H1 (cell line): ENCODE measurements around the gene AGBL1. TPM values are rescaled to one million over a fixed set of nuclear protein-coding genes. Genes with fewer than 3 reads are reported as not detected.

Source experiments
- CTCF ChIA-PET: fragments of 300-600 bp; sonication (Branson Sonifier 250); formaldehyde crosslinking; loops from one replicate; lab custom pipeline; 2021; ENCODE audit not compliant: partially characterized antibody; lab: Charles Lee
- POLR2A ChIA-PET: fragments of 300-600 bp; sonication (Branson Sonifier 250); formaldehyde crosslinking; loops from one replicate; lab custom pipeline; 2021; ENCODE audit warnings: inconsistent platforms; ENCODE audit not compliant: partially characterized antibody; lab: Charles Lee
- DNase-seq, 2 experiments: peaks; one replicate each; pipeline versions ENCODE4 v3.0.0 to v3.0.0-alpha.2; 2010 to 2022; ENCODE audit warnings: low spot score in 2 of 2, low read depth in 1 of 2, mixed read lengths in 1 of 2
- FAIRE-seq: peaks from 2 replicates; lab custom pipeline; 2011; peaks lifted over from hg19 to GRCh38; lab: Jason Lieb, UNC
- H2AFZ ChIP-seq: 2 replicates; pipeline ENCODE4 v1.8.1; 2012; ENCODE audit warnings: low read length, inconsistent platforms
- H2AK5ac ChIP-seq: 2 replicates; pipeline ENCODE4 v1.6.1; 2013; ENCODE audit warnings: low read depth, low read length
- H2BK120ac ChIP-seq: replicated peaks from 2 replicates; pipeline ENCODE3; 2013; ENCODE audit warnings: low read depth, low read length, inconsistent platforms
- H2BK12ac ChIP-seq: 2 replicates; pipeline ENCODE4 v1.6.1; 2013; ENCODE audit warnings: low read depth, low read length
- H2BK15ac ChIP-seq: 2 replicates; pipeline ENCODE4 v1.6.1; 2013; ENCODE audit warnings: low read length
- H2BK20ac ChIP-seq: 2 replicates; pipeline ENCODE4 v1.6.1; 2013; ENCODE audit warnings: low read length
- H2BK5ac ChIP-seq: 2 replicates; pipeline ENCODE4 v1.6.1; 2013; ENCODE audit warnings: low read depth, low read length
- H3K14ac ChIP-seq: 2 replicates; pipeline ENCODE4 v1.6.1; 2013; ENCODE audit warnings: inconsistent platforms; ENCODE audit not compliant: insufficient read length
- H3K18ac ChIP-seq: 2 replicates; pipeline ENCODE4 v1.6.1; 2013; ENCODE audit warnings: low read length; ENCODE audit errors: extremely low read depth
- H3K23ac ChIP-seq: 2 replicates; pipeline ENCODE4 v1.6.1; 2013; ENCODE audit warnings: inconsistent platforms; ENCODE audit not compliant: insufficient read length
- H3K23me2 ChIP-seq: 2 replicates; pipeline ENCODE4 v1.6.1; 2013; ENCODE audit warnings: low read depth, low read length
- H3K27ac ChIP-seq: 2 replicates; pipeline ENCODE4 v1.6.1; 2011; ENCODE audit warnings: low read depth, low read length, inconsistent platforms
- H3K27me3 ChIP-seq, 4 experiments: replicated peaks in 1 of 4; 1 replicate in 1 of 4; 2 replicates in 3 of 4; pipeline versions ENCODE4 v1.6.1 to v1.8.1; 2011 to 2013; ENCODE audit warnings: low read length in 3 of 4, mild to moderate bottlenecking in 3 of 4, inconsistent platforms in 2 of 4, mixed read lengths in 2 of 4, moderate library complexity in 1 of 4; ENCODE audit not compliant: control insufficient read depth in 3 of 4, insufficient read depth in 3 of 4; ENCODE audit errors: extremely low read depth in 1 of 4
- H3K36me3 ChIP-seq, 4 experiments: 2 replicates each; pipeline versions ENCODE4 v1.6.1 to v1.8.1; 2011 to 2013; ENCODE audit warnings: mild to moderate bottlenecking in 4 of 4, low read length in 3 of 4, moderate library complexity in 2 of 4, control low read depth in 1 of 4, inconsistent platforms in 1 of 4; ENCODE audit not compliant: insufficient read depth in 4 of 4, control insufficient read depth in 2 of 4
- H3K4ac ChIP-seq: replicated peaks from 2 replicates; pipeline ENCODE3; 2013; ENCODE audit warnings: low read length, low read depth, mixed read lengths, inconsistent platforms; ENCODE audit not compliant: insufficient read length
- H3K4me1 ChIP-seq, 4 experiments: replicated peaks in 1 of 4; 1 replicate in 1 of 4; 2 replicates in 3 of 4; pipeline versions ENCODE4 v1.6.1 to v1.8.1; 2011 to 2013; ENCODE audit warnings: low read length in 3 of 4, inconsistent platforms in 2 of 4, mixed read lengths in 1 of 4; ENCODE audit not compliant: insufficient read depth in 4 of 4, control insufficient read depth in 3 of 4
- H3K4me2 ChIP-seq, 2 experiments: 2 replicates each; pipeline versions ENCODE4 v1.6.1 to v1.8.1; 2011 to 2013; ENCODE audit warnings: low read depth in 2 of 2, low read length in 2 of 2, control low read depth in 1 of 2, inconsistent platforms in 1 of 2, mild to moderate bottlenecking in 1 of 2; ENCODE audit not compliant: insufficient read depth in 1 of 2
- H3K4me3 ChIP-seq, 4 experiments: fragments of 200-600, 300-600 bp in 1 of 4; sonication (generic), shearing (Covaris generic), sonication (Bioruptor Twin) in 1 of 4; 2 replicates each; pipeline versions ENCODE4 v1.5.1 to v1.8.1; 2011 to 2016; ENCODE audit warnings: low read length in 4 of 4, low read depth in 3 of 4, control low read depth in 2 of 4, inconsistent platforms in 2 of 4, mild to moderate bottlenecking in 2 of 4, mixed read lengths in 1 of 4, moderate library complexity in 1 of 4; ENCODE audit not compliant: insufficient read depth in 2 of 4; ENCODE audit errors: extremely low read depth in 1 of 4
- H3K56ac ChIP-seq: replicated peaks from 2 replicates; pipeline ENCODE3; 2013; ENCODE audit warnings: low read depth, mild to moderate bottlenecking, mixed read lengths, low read length, inconsistent platforms; ENCODE audit not compliant: insufficient read length
- H3K79me1 ChIP-seq: 2 replicates; pipeline ENCODE4 v1.6.1; 2013; ENCODE audit warnings: low read depth, low read length, control low read depth
- H3K79me2 ChIP-seq, 2 experiments: 2 replicates each; pipeline versions ENCODE4 v1.6.1 to v1.8.1; 2012 to 2013; ENCODE audit warnings: low read length in 2 of 2, mild to moderate bottlenecking in 2 of 2, inconsistent platforms in 1 of 2; ENCODE audit not compliant: insufficient read depth in 2 of 2, control insufficient read depth in 1 of 2
- H3K9ac ChIP-seq, 4 experiments: replicated peaks in 1 of 4; 1 replicate in 1 of 4; 2 replicates in 3 of 4; pipeline versions ENCODE4 v1.6.1 to v1.8.1; 2011 to 2013; ENCODE audit warnings: low read depth in 3 of 4, low read length in 3 of 4, control low read depth in 2 of 4, mild to moderate bottlenecking in 2 of 4, moderate library complexity in 2 of 4, inconsistent platforms in 1 of 4; ENCODE audit errors: extremely low read depth in 1 of 4
- H3K9me3 ChIP-seq, 2 experiments: 2 replicates each; pipeline versions ENCODE4 v1.6.1 to v1.8.1; 2012 to 2013; ENCODE audit warnings: mild to moderate bottlenecking in 2 of 2, moderate library complexity in 2 of 2, control low read depth in 1 of 2, inconsistent platforms in 1 of 2, low read depth in 1 of 2, low read length in 1 of 2, mixed read lengths in 1 of 2; ENCODE audit not compliant: insufficient read depth in 2 of 2
- H4K20me1 ChIP-seq, 2 experiments: replicated peaks in 1 of 2; 2 replicates each; pipeline versions ENCODE3 to v1.8.1; 2011 to 2013; ENCODE audit warnings: inconsistent platforms in 2 of 2, low read length in 2 of 2, mild to moderate bottlenecking in 1 of 2; ENCODE audit not compliant: insufficient read depth in 2 of 2, control insufficient read depth in 1 of 2
- H4K5ac ChIP-seq: 2 replicates; pipeline ENCODE4 v1.6.1; 2013; ENCODE audit warnings: low read length, low read depth, mixed read lengths, inconsistent platforms; ENCODE audit not compliant: insufficient read length
- H4K8ac ChIP-seq: 2 replicates; pipeline ENCODE4 v1.8.0; 2013; ENCODE audit warnings: mild to moderate bottlenecking, moderate library complexity, low read length, inconsistent platforms; ENCODE audit not compliant: insufficient read depth; ENCODE audit errors: extremely low read depth
- H4K91ac ChIP-seq: replicated peaks from 2 replicates; pipeline ENCODE3; 2013; ENCODE audit warnings: low read length, mixed read lengths, inconsistent platforms; ENCODE audit not compliant: insufficient read length
- EP300 ChIP-seq, 2 experiments: IDR thresholded peaks; 1 replicate in 1 of 2; 2 replicates in 1 of 2; pipeline ENCODE4 v1.6.1; 2011 to 2012; ENCODE audit warnings: low read depth in 2 of 2, low read length in 2 of 2, mild to moderate bottlenecking in 2 of 2, borderline replicate concordance in 1 of 2, inconsistent platforms in 1 of 2, moderate library complexity in 1 of 2
- HDAC2 ChIP-seq, 2 experiments: fragments of 300-600 bp in 1 of 2; sonication (generic) in 1 of 2; IDR thresholded peaks; 2 replicates each; pipeline ENCODE4 v1.6.1; 2011 to 2012; ENCODE audit warnings: low read depth in 2 of 2, low read length in 2 of 2, mild to moderate bottlenecking in 2 of 2, moderate library complexity in 2 of 2, borderline replicate concordance in 1 of 2, inconsistent platforms in 1 of 2
- JUND ChIP-seq: IDR thresholded peaks from 2 replicates; pipeline ENCODE4 v1.6.1; 2011; ENCODE audit warnings: mild to moderate bottlenecking, improper control_type of control experiment, low read length
- KDM5A ChIP-seq: fragments of 200-600 bp; IDR thresholded peaks from 2 replicates; pipeline ENCODE4 v1.7.1; 2012; ENCODE audit warnings: mild to moderate bottlenecking, low read length, inconsistent platforms, mixed read lengths
- RAD21 ChIP-seq, 2 experiments: IDR thresholded peaks in 1 of 2; conservative IDR thresholded peaks in 1 of 2; 2 replicates each; pipeline ENCODE4 v1.6.1; 2011; ENCODE audit warnings: low read depth in 2 of 2, low read length in 2 of 2, improper control_type of control experiment in 1 of 2, inconsistent platforms in 1 of 2, mild to moderate bottlenecking in 1 of 2, moderate library complexity in 1 of 2
- SAP30 ChIP-seq: fragments of 300-600 bp; sonication (generic); IDR thresholded peaks from 2 replicates; pipeline ENCODE4 v1.7.1; 2012; ENCODE audit warnings: low read length, moderate library complexity, mild to moderate bottlenecking, inconsistent platforms; ENCODE audit not compliant: insufficient read depth, insufficient replicate concordance
- TAF7 ChIP-seq: optimal IDR thresholded peaks from 2 replicates; pipeline ENCODE3; 2011; ENCODE audit warnings: low read depth, mild to moderate bottlenecking, inconsistent platforms, low read length, moderate library complexity, borderline replicate concordance
- TEAD4 ChIP-seq: IDR thresholded peaks from 2 replicates; pipeline ENCODE4 v1.6.1; 2012; ENCODE audit warnings: low read depth, low read length, inconsistent platforms, mixed read lengths
- WGBS, 2 experiments: shearing (Covaris generic) in 1 of 2; methylation state at CpG; one replicate each; pipeline versions ENCODE4 v1.1.6 to v1.1.7; 2013 to 2015; ENCODE audit warnings: low lambda C conversion rate in 2 of 2, mixed read lengths in 2 of 2, inconsistent platforms in 1 of 2, low coverage in 1 of 2, missing lambda C conversion rate in 1 of 2; ENCODE audit not compliant: insufficient replicate concordance in 2 of 2, insufficient coverage in 1 of 2, insufficient read length in 1 of 2; ENCODE audit errors: extremely low coverage in 1 of 2, missing lambda C conversion rate in 1 of 2; 5-methylcytosine and 5-hydroxymethylcytosine counted together
- polyA plus RNA-seq, 7 experiments: library from polyadenylated mRNA; depleted of rRNA in 3 of 7; stranded (reverse) in 5 of 7; unstranded in 2 of 7; fragments of >200 nt in 5 of 7; fragments of 200-250 nt in 2 of 7; gene quantifications; 1 replicate in 5 of 7; 2 replicates in 1 of 7; 4 replicates in 1 of 7; pipeline versions ENCODE4 v1.2.1 to v1.2.3, GENCODE V29; 2011 to 2013; ENCODE audit warnings: missing spikeins in 2 of 7, mixed read lengths in 2 of 7
- total RNA-seq: library from RNA; stranded (reverse); fragmentation: NEBNext Ultra II Directional; extraction: Animal tissue kit (Norgen Biotek cat#: 25700); gene quantifications from 2 replicates; pipeline ENCODE4 v1.2.1, GENCODE V29; 2021

Gene AGBL1
- total and polyA plus RNA-seq, 2 of the 8 experiments (the other 6 are each of a cell fraction or from before 2014, with no cell fraction given), result not detected

DNA sequence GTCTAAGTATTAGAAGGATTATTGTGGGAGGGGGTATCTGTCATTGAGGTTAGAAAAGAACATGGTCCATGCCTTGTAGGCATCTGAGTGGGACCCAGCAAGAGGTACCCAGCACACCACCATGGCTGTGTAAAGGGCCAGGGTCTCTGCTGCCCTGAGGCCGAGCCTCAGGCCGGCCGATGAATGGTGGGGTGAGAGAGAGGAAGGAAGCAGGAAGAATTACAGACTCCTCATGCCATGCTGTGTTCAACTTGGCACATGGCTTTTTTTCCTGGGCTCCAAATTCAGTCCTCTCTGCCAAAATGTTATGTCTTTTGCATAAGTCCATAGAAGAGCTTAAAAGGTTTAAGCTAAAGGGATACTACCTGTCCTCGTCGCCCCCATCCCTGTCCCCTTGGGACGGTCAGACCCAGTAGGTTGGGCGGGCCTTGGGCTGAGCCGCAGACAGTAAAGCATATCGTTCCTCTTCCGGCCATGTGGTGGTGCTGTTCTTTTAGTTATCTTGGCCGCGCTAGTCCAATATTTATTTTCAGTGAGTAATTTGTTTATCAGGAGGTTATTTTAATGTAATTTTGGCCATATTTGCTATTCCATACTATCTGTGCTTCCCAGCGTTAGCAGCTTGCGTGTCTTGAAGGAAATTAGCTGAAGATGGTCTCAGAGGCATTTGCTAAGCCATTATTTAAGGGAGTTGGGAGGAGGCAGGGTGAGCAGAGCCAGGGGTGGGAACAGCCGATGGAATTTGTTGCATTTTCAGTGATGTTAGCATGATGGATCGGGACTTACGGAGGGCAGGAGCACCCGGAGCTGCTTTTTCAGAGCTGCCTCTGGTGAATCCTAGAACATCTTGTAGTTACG is 152.4 kb downstream of the AGBL1 start:
- CTCF ChIA-PET, result interaction anchor here (0.6 to 4.0 kb wide), 49 partner anchors 8 to 644 kb away, joined by 3 to 38 read pairs (median 3); no protein-coding TSS in a partner anchor
- Histone ChIP-seq H4K91ac (no peak overlapping the region), H4K8ac (no peak overlapping the region), H3K9me3 (no peaks in the 10 kb centered on the region), H3K79me1 (no peaks in the 10 kb centered on the region), H3K9ac (no peak overlapping the region), H3K4me2 (peak overlapping the region; percentile 26 to 56), H3K14ac (no peak overlapping the region), H2BK12ac (0 out of 2 replicates have a peak overlapping the region, but pooled peaks have one; percentile 3), H2BK120ac (peak overlapping the region; percentile 16), H3K4me1 (peaks cover 8 to 14% (median 11%) of the 10 kb centered on the region in 4 experiments), H4K5ac (no peak overlapping the region), H2AK5ac (no peak overlapping the region), H3K56ac (no peak overlapping the region), H3K36me3 (no peaks in the 10 kb centered on the region), H3K23me2 (no peaks in the 10 kb centered on the region), H4K20me1 (no peaks in the 10 kb centered on the region), H2BK20ac (no peak overlapping the region), H3K4me3 (peak overlapping the region in 1 of 4 experiments; percentile 45; a peak in 3 of 8 replicates), H3K27me3 (no peaks in the 10 kb centered on the region; a peak in 1 of 7 replicates), H2AFZ (peak overlapping the region; percentile 95), H3K79me2 (no peaks in the 10 kb centered on the region), H3K27ac (no peak overlapping the region), H3K23ac (no peak overlapping the region), H2BK15ac (no peak overlapping the region), H2BK5ac (no peak overlapping the region), H3K18ac (peak overlapping the region; percentile 41; the same call in 1 of the 2 replicates), H3K4ac (no peak overlapping the region)
- 28% methylated on average over 19 of the region's 19 CpGs; no CpG with 5 or more reads in 1 of the 2 experiments for WGBS, 2 experiments
- FAIRE-seq (peak; percentile 65), DNase-seq (peak in 1 of 2 experiments; percentile 66)
- POLR2A ChIA-PET, result no interaction called here
- TF ChIP-seq SAP30, result no peak
- peak in 1 of 2 experiments; percentile 22; a peak in 1 of 3 replicates for TF ChIP-seq EP300 (IDR thresholded peaks at IDR 0.05; ENCODE audit: borderline replicate concordance in 1 of 2, low read depth in 2 of 2, low read length in 2 of 2)
- no peak for TF ChIP-seq KDM5A
- no peak for TF ChIP-seq HDAC2 (IDR thresholded peaks at IDR 0.05; ENCODE audit: borderline replicate concordance in 1 of 2, low read depth in 2 of 2, low read length in 2 of 2)
- TF ChIP-seq JUND, result peak; percentile 25; the same call in 1 of the 2 replicates
- no peak for TF ChIP-seq TEAD4
- TF ChIP-seq RAD21 (IDR thresholded peaks at IDR 0.05 in 1 of 2, conservative IDR thresholded peaks at IDR 0.05 in 1 of 2; ENCODE audit: low read depth in 2 of 2, low read length in 2 of 2), result peak; percentile 85 to 89
- no peak for TF ChIP-seq TAF7
